RPMI8226 (cell line): ENCODE results near the gene PDZRN4.
"Not testable (repeated sequence)": the region's sequence is repeated elsewhere in the genome, so short reads cannot be mapped to it uniquely, and the experiment has no call there.

Experiments used
- DNase-seq: peaks from one replicate; pipeline ENCODE4 v3.0.0-alpha.2; 2015

PDZRN4 gene

GRCh38 chr12:41188058-41188840, at the start of gene PDZRN4:
PDZRN4 (plus strand) TSS chr12:41188320.
- DNase-seq: no peak

- DNase-seq: no peak
These were observed 48.0 kb upstream of the PDZRN4 start for GRCh38 chr12:41140117-41140516.

DNA sequence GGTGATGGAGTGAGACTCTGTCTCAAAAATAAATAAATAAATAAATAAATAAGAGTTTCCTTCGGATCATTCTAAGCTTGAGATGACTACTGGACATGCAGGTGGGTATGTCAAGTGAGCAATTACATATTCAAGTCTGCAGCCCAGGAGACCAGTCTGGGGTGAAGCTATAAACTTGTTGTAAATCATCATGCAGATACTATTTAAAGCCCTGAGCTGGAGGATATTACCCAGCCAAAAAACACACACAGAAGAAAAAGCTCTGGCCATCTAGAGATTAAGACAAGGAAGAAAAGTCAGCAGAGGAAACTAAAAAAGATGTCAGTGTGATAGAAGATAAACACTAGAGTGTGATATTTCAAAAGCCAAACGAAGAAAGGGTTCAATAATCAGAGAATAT, 47.0 kb upstream of the PDZRN4 start:
- DNase-seq: no peak

GRCh38 chr12:41142376-41142775, 45.7 kb upstream of the PDZRN4 start:
- no peak for DNase-seq

DNA sequence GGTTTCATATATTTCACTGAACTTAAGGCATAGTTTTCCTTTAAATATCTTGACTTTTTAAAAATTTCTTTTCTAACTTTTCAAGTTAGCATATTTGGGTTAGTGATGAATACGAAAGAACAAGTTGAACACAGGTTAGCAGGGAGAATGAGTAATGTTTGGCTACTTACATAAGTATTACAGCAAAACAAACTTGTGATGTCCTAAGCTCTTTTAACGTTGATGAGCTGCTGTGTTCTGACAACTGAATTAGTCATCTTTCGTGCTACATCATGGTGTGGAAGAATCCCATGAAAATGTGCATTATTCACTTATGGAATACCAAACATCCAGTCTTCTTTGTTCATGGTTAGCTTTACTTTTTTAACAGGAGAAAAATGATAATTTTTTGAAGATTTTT, 36.3 kb upstream of the PDZRN4 start:
- DNase-seq: no peak

GRCh38 chr12:41162461-41162860, 25.7 kb upstream of the PDZRN4 start:
- DNase-seq: no peak

DNA sequence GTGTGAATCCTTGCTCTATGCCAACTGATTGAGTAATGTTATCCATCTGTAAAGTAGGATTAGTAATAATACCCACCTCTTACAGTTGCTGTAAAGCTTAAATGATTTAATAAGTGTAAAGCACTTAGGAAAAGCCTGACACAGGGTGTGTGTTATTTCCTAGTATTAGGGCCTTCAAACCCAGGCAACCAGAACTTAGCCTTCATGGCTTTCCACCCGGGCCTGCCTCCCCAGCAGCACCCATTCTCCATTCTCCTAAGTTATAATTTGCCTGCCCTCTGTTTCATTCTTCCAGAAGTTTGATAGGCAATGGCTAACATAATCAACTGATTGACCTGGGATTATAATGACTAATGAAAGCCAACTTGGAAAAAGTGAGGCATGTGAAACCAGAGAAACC, 20.4 kb upstream of the PDZRN4 start:
- no peak for DNase-seq

DNA sequence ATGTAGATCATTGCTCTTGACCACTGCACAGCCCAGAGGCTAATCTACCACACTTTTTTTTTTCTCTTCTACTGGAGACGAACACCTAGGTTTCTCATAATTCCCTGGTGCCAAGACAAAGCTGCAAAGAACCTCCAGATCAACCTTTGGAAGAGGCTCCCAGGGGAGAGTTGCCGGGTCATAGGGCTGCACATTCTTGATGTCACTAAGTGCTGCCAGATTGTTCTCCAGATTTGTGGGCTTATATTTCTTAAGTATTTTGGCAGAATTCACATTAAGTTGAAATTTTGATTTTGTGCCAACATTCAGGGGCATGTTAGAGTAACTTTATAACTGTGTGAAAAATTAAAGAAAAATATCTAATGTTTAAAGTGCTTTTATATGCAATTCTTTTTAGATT, 13.5 kb upstream of the PDZRN4 start:
- no peak for DNase-seq

GRCh38 chr12:41179507-41179906, 8.6 kb upstream of the PDZRN4 start:
- not testable (repeated sequence) for DNase-seq

DNA sequence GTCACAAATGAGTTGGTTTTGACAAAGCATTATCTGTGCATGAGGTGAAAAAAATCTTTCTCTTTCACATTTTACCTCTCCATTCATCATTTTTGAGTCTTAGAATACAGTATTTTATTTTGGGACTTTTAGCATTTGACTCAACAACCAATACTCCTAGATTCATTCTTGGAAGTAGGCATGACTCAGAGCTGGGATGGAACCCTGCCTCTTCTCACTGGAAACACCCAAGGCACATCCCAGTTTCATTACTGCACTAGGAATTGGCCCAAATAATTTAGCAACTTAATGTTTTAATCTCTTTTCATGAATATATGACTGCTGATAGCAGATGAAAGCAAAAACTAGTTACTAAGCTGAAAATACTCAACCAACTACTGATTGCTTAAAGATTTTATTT, 3.3 kb upstream of the PDZRN4 start:
- DNase-seq: no peak

DNA sequence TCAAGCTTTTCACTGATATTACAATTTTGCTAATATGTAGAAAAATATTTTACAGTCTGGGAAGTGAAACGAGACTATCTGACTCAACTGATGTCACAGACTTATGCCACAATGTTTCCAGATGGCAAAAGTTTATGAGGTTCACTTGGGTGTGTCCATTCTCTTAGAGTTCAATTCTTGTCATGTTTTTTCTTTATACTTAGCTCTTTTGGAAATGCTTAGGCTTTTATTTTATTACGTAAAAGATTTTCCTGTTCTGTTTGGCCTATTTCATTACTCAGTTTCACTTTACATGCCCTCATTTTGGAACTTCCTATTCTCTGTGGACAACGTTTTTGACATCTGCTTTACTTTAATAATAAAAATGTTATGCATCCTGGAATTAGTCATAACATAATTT, 2.1 kb upstream of the PDZRN4 start:
- DNase-seq: no peak

DNA sequence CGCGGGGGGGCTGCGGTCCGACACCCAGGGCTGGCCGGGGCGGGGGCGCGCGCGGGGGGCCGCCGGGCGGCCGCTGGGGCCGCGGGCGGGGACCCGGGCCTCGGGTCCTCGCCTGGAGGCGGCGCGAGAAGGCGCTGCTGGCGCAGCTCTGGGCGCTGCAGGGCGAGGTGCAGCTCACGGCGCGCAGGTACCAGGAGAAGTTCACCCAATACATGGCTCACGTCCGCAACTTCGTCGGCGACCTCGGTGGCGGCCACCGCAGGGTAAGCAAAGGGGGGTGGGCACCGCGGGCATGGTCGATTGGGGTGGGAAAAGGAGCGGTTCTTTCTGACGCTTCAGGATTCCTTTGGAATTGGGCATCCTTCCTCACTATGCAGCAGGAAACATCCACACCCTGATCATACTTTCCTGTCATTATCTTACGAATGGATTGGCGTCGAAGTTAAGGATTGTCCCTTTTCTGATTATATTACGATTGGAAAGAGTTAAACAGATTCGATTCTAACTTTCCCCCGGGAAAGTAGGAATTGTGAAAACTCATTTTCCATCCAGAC, 798 bp downstream of the PDZRN4 start:
- no peak for DNase-seq

- DNase-seq: no peak
These were observed 1.5 kb downstream of the PDZRN4 start for GRCh38 chr12:41189395-41190251.

DNA sequence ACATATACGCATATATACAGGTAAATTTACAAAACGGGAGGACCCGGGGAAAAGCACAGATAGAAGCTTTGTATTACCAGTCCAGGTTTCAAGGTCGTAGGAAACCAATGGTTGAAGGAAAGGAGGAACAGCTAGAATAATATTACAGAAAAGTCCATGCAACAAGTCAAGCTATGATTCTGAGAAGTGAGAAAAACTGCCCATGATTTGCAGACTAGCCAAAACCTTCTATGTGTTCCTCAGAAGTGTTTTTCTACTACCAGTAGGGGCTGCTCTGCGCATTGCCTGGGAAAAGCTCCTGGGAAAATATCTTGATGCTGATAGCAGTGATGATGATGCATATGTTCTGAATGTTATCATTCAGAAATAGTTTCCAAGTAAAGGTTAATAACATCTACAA, 2.2 kb downstream of the PDZRN4 start:
- DNase-seq: peak; percentile 4

DNA sequence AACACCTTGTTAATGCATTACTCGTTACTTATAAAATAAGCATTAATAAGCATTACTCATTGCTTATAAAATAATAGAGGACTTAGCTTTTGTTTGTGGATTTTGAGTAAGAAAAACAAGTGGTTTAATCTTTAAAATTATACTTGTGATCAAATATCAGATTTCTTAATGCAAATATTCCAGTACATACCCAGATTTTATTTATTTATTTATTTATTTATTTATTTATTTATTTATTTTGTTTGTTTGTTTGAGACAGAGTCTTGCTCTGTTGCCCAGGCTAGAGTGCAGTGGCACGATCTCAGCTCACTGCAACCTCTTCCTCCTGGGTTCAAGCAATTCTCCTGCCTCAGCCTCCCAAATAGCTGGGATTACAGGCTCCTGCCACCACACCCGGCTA, 3.4 kb downstream of the PDZRN4 start:
- not testable (repeated sequence) for DNase-seq

- no peak for DNase-seq
These were observed 5.2 kb downstream of the PDZRN4 start for GRCh38 chr12:41193311-41193710.

- no peak for DNase-seq
These were observed 13.9 kb downstream of the PDZRN4 start for GRCh38 chr12:41202051-41202450.

- no peak for DNase-seq
These were observed 17.1 kb downstream of the PDZRN4 start for GRCh38 chr12:41205070-41205709.

GRCh38 chr12:41206298-41206697, 18.2 kb downstream of the PDZRN4 start:
- DNase-seq: no peak

DNA sequence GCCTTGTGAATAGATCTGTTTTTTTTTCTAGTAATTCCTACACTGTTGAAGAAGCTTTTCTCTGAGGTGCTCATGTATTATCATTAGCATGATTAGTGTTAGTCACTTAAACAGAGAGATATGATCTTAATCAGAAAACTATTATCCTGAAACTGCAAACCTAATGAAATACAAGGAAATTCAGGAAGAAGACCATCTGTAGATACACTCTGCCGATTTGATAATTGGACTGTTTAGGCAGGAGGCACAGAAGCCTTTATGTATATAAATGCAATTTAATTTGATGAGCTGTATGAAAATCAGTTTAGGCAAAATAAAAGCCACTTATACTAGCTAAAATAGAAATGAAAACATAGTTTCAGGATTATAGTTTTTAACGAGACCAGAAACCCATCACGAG, 23.3 kb downstream of the PDZRN4 start:
- no peak for DNase-seq

DNA sequence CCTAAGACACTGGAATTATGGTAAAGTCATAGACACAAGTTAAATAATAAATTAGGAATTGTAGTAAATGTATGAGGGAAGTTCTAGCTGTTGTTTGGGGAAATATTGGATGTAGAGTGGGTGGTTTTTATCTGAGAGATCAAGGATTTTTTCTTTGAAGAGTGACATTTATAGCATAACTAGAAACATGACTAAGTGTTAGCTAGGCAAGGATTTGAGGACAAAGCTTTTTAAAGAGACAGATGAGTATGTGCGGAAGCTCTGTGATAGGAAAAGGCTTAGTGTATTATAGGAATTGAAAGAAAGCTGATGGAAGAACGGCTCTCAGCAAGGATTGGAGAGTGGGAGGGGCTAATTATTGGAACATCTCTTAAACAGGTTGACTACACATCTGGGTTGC, 24.5 kb downstream of the PDZRN4 start:
- DNase-seq: no peak

GRCh38 chr12:41213107-41213506, 25.0 kb downstream of the PDZRN4 start:
- no peak for DNase-seq

DNA sequence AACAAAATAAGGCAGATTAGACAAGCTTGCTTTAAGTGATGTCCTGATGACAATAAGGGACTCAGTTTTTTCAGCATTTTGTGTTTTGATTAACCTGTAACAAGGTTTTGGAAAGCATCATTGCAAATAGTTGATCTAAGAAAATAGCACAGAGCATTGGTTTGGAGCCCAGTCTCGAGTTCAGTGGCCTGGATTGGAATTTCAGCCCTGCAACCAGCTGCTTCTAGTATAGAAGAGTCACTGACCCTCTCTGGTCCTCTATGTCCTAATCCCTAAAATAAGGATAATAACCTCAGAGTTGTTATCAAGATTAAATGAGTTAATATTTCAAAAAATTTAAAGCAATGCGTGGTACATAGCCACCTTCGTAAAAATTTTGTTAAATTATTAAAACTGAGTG, 25.5 kb downstream of the PDZRN4 start:
- DNase-seq: no peak
